GM13977 (cell line): ENCODE data around the gene L1CAM.

Experiments used
- DNase-seq: peaks from one replicate; pipeline ENCODE4 v3.0.0; 2012; ENCODE audit warnings: low spot score
- CTCF ChIP-seq: IDR thresholded peaks from 2 replicates; pipeline ENCODE4 v1.5.1; 2012; ENCODE audit warnings: mild to moderate bottlenecking, control low read depth; ENCODE audit not compliant: insufficient read depth; ENCODE audit errors: extremely low read depth, missing control alignments
- in situ Hi-C: fragments of 300-500 bp; cut with MboI; formaldehyde crosslinking; loops from one replicate; pipeline ENCODE4 v1.12.0; 2022; ENCODE audit warnings: low sequenced_read_pairs, low pct_unique_long_range_greater_than_20kb, mixed read lengths, inconsistent platforms; ENCODE audit not compliant: unreplicated experiment

Gene L1CAM

DNA sequence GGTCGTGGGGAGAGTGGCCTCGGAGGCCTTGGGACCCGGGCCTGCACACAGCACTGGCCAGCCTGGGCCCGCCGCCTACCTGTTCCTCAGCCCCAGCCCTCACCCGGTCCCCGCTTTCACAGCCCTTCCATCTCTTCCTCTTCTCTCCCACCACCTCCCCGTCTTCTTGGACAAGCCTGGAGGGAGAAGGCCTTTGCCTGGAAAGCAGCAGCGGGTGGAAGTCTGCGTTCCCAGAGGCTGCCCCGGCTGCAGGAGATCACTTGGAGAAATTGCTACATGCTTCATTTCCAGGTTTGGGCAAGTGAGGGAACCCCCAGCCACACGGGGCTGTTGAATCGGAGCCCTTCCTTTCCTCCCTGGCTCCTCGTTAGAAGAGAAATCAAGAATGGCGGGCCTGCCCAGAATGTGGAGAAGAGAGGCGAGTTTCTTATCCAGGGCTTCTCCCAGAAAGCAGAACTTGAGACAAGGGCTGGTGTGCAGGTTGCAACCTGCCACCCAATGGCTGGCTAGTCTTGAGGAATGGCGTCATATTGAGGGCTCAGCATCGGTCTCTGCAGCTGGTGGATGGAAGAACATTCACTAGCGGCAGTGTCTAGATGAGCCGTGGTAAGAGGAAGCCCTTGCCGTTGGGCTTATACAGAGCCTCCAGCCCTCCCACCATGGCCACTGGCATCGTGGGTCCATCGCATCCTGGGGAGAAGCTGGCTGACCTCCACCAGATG lies 54.4 kb downstream of the L1CAM start:
- in situ Hi-C loops, result no loop called here
- DNase-seq, result peak; percentile 14
- TF ChIP-seq CTCF, result no peak

- in situ Hi-C loops, result no loop called here
- DNase-seq, result peak; percentile 28
- no peak for TF ChIP-seq CTCF
These were observed 55.1 kb downstream of the L1CAM start for GRCh38 chrX:153830640-153831428.

GRCh38 chrX:153829799-153830639 lies 56.0 kb downstream of the L1CAM start, which contains the start of gene PDZD4:
Gene PDZD4, minus strand, starts transcription at chrX:153830544. Its CDS starts 246 bp downstream, at chrX:153830298.
- DNase-seq, result peak; percentile 28
- in situ Hi-C loops, result no loop called here
- no peak for TF ChIP-seq CTCF

DNA sequence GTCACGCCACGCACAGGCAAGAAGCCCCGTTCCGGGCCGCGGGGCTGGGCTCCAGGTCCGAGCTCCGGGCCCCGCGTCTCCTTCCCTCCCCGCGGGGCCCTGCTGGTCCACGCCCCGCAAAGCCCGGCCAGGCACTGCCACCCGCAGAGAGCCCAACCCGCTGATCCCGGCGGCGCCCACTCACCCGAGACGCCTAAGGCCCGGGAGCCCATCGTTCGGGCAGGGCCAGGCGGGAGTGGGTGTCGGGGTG lies 56.5 kb downstream of the L1CAM start:
- no peak for DNase-seq
- TF ChIP-seq CTCF, result no peak
- in situ Hi-C loops, result no loop called here

- in situ Hi-C loops, result no loop called here
- DNase-seq, result peak; percentile 19
- no peak for TF ChIP-seq CTCF
These were observed 57.0 kb downstream of the L1CAM start for GRCh38 chrX:153828723-153829548.

- DNase-seq, result peak; percentile 22
- no peak for TF ChIP-seq CTCF
- in situ Hi-C loops, result no loop called here
These were observed 57.7 kb downstream of the L1CAM start for GRCh38 chrX:153828308-153828707.
